DMS79 (cell line): ENCODE data around the gene FBXO27.
"Not testable (repeated sequence)": the region's sequence is repeated elsewhere in the genome, so short reads cannot be mapped to it uniquely, and the experiment has no call there.

ENCODE experiments used
- DNase-seq: peaks from one replicate; lab custom pipeline; 2025; lab: John Stamatoyannopoulos, UW

The FBXO27 gene, protein sequence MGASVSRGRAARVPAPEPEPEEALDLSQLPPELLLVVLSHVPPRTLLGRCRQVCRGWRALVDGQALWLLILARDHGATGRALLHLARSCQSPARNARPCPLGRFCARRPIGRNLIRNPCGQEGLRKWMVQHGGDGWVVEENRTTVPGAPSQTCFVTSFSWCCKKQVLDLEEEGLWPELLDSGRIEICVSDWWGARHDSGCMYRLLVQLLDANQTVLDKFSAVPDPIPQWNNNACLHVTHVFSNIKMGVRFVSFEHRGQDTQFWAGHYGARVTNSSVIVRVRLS

DNA sequence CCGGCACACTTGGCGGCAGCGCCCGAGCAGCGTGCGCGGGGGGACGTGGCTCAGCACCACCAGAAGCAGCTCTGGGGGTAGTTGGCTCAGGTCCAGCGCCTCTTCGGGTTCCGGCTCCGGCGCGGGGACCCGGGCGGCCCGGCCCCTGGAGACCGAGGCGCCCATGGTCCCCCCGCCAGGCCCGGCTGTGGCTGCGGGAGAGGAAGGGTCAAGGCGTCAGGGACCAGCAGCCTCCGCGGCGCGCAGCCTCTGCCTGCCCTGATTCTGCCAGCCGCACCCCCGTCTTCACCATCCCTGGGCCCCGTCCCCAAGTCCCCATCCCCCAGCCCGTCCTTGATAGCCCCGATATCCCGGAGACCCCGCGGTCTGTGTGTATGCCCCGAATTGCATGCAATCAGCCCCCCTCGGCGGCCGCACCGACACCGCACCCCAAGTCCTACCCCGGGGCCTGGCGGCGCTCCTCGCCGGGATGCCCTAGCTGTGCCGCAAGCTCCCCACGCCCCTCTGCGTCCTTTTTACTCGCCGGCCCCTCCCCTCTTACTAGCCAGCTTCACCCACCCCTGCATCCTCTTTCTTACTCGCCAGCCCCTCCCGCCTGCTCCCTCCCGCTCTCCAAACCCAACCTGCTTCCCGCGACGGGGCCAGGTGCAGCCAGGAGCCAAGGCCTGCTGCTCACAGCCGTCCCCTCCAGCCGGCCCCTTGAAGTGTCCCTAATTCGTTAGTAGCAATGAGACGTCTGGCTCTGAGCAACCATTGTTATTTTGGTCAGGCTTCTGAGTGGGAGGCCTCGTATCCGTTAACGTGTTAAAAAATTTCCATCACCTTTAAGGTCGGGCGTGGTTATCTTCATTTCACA is at the start of gene FBXO27:
Gene FBXO27 (minus strand): TSS at position 487 of the 856 bp plus-strand sequence. CDS start 322 bp downstream, at position 165.
- peak; percentile 65 for DNase-seq

DNA sequence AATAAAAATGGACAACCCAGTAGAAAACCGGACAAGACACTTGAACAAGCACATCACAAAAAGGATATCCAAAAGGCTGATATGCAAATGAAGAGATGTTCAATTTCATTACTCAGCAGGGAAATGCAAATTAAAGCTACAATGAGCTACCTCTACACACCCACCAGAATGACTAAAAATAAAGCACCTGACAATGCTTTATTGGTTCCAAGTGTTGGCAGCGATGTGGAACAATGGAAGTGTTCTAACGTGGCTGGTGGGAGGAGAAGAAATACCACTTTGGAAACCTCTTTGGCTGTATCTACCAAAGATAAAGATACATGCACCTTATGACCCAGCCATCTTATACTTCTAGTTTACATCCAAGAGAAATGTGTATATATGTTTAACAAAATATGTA is 48.1 kb upstream of the FBXO27 start:
- no peak for DNase-seq

DNA sequence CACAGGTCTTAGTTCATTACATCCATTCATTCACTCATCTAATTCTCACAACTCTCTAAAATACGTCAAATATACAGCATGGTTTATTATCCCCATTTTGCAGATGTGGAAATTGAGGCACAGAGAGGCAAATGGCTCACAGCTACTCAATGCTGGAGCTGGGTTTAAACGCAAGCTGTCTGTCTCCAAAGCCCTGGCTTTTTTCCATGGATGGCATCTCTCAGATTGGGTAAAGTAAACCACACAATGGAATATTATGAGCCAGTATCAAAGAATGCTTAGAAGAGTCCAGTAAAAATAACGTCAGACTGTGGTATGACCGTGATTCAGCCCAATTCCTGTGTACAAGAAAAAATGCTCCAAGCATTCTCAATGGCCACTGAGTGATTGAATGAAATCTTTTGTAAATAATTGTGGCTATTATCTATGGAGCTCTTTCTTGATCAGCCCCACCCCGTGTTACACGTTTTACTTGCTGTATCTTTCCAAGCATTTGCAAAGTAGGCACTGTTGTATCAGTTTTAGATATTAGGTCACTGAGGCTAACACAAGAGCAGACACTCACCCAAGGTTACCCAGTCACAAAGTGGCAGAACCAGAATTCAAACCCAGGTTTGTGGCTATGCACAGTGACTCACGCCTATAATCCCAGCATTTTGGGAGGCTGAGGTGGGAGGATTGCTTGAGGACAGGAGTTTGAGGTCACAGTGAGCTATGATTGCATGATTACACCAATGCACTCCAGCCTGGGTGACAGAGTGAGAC is 46.3 kb upstream of the FBXO27 start:
- DNase-seq: no peak

DNA sequence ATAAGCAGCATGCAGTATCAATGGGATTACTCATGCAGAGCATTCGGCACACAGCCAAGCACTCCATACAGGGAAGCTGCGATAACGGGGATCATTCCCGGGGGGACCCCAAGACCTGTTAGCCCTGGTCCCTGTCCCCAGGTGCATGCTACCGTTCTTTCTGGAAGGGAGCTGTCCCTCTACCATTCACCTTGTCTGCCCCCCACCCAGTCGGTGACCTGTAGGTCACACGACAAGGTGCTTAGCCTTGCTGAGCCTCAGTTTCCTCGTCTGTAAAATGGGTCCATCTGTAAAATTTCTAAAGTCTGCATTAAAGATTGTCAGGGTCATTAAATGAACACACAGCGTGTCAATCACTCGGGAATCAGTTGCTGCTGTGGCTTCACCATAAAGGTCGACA is 45.0 kb upstream of the FBXO27 start:
- DNase-seq: no peak

DNA sequence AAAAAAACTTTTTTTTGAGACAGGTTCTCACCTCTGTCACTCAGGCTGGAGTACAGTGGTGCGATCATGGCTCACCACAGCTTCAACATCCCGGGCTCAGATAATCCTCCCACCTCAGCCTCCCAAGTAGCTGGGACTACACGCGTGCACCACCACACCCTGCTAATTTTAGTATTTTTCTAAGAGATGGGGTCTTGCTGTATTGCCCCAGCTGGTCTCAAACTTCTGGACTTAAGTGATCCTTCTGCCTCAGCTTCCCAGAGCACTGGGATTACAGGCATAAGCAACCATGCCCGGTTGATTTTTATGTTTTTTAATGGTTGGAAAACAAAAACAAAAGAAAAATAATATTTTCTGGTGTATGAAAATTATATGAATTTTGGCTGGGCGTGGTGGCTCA is 42.6 kb upstream of the FBXO27 start:
- no peak for DNase-seq

DNA sequence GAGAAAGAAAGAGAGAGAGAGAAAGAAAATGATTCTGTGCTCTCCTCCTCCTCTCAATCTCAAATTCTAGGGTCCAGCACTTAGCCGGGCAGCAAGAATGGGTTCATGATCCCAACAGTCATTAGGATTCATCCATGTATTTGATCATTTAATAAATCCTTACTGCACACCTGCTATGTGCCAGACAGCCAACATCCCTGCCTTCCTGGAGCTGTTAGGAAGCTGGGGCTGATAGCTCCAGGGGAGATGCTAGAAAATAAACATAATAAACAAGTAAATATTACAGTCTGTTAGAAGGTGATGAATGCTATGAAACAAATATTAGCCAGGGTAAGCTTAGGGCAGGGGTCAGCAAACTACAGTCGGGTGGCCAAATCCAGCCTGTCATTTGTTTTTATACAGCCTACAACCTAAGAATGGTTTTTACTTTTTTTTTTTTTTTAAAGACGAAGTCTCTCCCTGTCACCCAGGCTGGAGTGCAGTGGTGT is 41.9 kb upstream of the FBXO27 start:
- no peak for DNase-seq

DNA sequence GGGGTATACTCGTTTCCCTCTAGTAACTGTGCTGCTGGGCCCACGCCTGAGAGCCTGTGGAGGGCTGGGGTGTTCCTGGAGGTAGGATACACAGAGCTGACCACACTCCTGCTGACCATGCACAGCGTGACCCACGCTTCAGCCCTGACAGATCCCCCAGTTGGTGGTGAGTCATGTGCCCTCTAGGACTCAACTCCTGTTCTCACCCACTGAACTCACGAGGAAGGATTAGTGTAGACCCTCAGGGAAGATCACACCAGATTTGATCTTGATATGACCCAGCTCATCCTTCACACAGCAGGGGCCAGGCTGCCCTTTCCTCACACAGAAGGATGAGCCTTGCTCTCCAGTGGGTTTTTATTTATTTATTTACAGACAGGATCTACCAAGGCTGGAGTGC is 38.5 kb upstream of the FBXO27 start:
- DNase-seq: no peak

DNA sequence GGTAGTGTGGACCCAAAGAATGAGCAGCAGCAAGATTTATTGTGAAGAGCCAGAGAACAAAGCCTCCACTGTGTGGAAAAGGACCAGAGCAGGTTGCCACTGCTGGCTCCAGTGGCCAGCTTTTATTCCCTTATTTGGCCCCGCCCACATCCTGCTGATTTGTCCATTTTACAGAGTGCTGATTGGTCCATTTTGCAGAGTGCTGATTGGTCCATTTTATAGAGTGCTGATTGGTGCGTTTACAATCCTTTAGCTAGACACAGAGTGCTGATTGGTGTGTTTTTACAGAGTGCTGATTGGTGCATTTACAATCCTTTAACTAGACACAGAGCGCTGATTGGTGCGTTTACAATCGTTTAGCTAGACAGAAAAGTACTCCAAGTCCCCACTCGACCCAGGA is 35.9 kb upstream of the FBXO27 start:
- DNase-seq: not testable (repeated sequence)

DNA sequence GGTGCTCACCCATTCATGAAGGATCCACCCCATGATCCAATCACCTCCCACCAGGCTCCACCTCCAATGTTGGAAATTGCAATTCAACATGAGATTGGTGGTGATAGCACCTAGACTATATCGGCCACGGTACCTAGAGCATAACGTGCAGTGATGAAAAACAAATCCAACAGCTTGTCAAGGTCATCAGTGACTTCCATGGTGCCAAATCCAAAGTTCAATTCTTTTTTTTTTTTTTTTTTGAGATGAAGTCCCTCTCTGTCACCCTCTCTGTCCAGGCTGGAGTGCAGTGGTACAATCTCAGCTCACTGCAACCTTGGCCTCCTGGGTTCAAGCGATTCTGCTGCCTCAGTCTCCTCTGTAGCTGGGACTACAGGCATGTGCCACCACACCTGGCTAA is 34.8 kb upstream of the FBXO27 start:
- DNase-seq: no peak

DNA sequence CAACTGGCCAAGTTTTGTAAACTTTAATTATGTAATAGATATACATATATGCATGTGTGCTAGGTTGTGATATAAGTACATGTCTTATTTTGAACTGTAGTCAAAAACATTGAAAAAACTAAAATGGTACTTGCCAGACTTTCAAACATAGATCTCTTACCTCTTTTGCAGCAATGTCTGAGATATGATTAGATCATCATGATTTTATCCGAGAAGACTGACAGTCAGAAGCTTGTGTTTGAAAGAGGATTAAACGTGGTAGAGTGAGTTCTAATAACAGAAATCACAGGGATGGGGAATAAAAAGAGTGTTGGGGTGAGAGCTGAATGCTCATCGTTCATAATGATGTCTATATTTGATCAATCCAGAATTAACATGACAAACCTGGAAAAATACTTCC is 33.6 kb upstream of the FBXO27 start:
- no peak for DNase-seq

DNA sequence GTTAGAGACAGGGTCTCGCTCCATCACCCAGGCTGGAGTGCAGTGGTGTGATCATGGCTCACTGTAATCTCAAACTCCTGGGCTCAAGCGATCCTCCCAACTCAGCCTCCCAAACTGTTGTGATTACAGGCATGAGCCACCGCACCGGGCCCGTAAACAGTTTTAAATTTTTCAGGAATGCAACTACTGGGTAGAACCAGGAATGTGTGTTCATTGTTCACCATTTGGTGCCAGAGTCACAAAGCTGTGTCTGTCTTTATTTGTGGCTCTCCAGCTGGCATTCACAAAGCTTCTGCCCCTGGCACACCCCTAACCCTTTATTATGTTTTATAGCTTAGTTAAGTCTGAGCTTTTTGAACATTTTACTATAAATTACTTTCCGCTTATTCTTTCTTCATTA is 32.1 kb upstream of the FBXO27 start:
- DNase-seq: no peak

DNA sequence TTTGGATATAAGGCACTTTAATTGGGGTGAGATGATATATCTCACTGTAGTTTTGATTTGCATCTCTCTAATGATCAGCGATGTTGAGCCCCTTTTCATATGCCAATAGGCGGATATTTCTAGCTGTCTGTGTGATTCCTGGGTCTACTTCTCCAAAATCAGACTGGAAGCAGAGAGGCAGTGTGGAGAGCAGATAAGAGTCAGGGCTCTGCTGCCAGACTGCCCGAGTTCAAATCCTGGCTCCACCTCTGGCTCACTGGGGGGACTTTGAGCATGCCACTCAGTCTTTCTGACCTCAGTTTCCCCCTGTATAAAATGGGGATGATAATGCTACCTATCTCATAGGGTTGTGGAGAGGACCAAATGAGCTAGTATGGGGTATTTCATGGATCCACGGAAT is 27.8 kb upstream of the FBXO27 start:
- no peak for DNase-seq

DNA sequence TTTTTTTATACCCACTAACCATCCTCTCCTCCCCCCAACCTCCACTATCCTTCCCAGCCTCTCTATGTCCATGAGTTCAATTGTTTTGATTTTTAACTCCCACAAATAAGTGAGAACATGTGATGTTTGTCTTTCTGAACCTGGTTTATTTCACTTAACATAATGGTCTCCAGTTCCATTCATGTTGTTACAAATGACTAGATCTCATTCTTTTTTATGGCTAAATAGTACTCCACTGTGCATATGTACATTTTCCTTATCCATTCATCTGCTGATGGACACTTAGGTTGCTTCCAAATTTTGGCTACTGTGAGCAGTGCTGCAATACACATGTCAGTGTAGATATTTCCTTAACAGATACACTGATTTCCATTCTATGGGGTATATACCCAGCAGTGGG is 27.0 kb upstream of the FBXO27 start:
- DNase-seq: no peak

DNA sequence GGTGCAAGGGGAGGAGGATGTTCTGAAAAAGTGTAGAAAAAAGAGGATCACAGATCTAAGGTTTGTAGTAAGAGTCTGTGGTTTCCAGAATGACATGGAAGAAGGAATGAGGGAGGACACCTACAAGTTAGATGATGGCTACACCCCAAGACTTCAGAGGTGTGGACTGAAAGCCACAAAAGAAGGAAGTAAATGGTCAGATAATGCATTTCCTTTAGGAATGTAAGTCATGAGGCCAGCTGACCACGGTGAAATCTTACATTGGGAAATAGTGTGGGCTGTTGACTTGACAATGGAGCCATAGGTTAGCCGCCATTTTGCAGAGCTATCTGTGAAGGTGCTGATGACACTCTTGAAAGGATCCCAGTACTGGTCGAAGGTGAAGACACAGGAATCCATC is 25.3 kb upstream of the FBXO27 start:
- DNase-seq: no peak

DNA sequence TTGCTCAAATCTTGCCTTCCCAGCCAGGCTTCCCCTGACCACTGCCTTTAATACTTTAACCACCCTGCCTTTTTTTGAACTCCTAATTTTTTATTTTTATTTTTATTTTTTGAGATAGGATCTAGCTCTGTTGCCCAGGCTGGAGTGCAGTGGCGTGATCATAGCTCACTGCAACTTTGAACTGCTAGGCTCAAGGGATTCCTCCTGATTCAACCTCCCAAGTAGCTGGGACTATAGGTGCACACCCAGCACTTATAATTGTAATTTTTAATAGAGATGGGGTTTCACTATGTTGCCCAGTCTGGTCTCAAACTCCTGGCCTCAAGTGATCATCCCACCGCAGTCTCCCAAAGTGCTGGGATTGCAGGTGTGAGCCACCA is 21.7 kb upstream of the FBXO27 start:
- no peak for DNase-seq

DNA sequence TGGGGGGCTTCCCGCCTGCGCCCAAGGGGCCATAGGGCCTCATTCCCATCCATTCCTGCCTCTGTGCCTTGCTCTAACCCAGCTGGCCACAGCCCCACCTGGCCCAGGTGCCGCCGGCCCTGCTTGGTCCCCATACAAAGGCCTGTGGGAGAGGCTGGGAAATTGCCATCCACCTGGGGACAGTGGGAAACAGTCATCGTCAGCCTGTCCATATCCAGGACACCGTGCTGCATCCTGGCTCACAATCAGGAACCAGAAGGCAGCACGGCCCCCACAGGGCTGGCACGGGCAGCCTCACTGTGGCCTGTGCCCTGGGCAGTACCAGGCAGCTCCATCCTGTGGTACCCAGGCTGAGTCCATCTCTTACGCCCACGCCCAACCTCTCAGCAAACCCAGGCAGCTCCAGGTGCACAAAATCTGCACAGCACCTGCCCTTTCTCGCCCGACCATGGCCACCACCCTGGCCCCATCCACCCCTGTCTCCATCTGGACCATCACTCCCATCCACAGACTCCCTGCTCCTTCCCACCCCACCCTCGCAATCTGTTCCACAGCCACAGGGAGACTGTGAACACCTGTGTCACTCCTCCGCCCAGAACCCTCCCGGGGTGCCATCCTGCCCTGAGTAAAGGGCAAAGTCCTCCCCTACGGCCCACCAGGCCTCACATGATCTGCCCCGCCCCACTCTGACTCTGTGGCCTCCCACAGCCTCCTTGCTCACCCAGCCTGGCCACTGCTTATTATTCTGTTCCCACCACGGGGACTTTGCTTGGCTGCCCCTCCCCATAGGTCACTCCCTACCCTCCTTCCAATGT is 21.1 kb upstream of the FBXO27 start:
- DNase-seq: no peak

DNA sequence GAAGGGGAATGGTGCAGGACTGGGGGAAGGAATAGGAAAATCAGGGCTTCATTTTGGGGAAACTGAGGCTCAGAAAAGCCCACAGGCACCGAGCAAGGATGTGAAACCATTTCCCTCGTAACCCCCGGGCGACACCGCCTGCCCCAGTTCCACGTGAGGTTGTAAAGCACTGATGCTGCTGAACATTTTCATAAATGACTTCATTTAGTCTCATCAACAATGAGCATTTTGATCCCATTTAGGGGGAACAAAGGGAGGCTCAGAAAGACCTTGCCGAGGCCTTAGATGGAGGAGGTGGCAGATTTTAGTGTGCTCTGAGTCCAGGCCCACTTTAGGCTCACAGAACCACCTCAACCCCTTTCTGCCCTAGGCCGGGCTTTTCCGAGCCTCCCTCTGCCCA is 20.5 kb upstream of the FBXO27 start:
- DNase-seq: no peak

DNA sequence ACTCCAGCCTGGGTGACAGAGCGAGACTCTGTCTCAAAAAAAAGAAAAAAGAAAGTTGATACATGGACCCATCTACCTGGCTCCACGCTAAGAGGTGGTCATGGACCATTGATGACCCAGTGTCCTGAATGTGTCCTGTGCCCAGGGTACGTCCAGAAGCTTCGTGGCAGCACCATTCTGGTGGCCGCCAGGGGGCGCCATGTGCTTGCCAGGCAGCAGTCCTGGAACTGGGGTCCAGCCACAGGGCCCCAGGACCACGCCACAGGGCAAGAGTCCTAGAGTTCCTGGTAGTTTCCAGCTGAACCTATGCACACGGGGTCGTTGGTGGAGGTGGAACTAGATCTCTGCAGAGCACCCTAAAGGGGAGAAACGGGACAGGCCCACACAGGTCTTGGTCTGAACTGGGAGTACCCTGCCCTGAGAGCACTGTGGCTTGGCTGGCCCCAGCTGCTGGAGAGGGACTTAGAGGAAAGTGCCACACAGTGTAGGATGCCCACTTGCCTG is 19.9 kb upstream of the FBXO27 start:
- no peak for DNase-seq

DNA sequence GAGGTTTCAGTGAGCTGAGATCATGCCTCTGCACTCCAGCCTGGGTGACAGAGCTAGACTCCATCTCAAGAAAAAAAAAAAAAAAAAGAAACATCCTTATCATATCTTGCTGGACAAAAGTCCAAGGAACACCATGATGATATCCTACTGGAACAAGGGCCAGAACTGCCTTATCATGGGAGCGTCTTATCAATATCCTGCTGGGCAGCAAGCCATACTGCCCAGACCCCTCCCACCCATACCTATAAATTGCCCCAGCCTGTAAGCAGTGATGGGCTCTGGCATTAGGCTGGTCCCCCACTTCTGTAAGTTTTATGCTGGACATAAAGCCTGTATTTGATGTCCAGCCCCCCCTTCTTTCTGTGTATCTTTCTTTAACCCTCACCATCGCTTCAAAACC is 14.7 kb upstream of the FBXO27 start:
- no peak for DNase-seq

DNA sequence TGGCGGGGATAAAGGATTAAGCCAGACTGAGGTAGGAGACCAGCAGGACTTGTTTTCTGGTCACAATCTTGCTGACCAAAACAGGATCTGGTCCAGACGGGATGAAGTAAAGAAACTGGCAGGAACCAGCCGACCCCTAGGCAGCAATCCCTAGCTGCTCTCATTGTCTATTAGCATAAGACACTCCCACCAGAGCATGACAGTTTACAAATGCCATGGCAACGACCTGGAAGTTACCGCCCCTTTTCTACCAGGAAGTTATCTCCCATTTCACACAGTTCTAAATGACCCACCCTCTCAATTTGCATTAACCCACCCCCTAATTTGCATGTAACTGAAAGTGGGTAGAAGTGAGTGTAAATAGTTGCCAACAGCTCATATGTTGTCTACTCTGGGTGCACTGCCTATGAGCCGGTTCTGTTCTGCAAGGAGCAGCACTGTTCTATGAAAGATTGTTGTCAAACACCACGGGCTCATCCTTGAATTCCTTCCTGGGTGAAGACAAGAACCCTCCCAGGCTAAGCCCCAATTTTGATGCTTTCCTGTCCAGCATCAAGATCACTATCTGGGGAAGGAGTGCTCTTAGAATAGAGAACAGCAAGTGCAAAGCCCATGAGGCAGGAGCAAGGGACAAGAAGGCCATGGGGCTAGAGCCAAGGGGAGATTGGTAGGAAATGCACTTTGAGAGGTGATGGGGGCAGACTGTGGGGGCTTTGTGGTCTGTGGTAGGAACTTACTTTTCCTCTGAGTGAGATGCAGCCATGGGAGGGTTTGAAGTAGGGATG is 13.9 kb upstream of the FBXO27 start:
- no peak for DNase-seq

DNA sequence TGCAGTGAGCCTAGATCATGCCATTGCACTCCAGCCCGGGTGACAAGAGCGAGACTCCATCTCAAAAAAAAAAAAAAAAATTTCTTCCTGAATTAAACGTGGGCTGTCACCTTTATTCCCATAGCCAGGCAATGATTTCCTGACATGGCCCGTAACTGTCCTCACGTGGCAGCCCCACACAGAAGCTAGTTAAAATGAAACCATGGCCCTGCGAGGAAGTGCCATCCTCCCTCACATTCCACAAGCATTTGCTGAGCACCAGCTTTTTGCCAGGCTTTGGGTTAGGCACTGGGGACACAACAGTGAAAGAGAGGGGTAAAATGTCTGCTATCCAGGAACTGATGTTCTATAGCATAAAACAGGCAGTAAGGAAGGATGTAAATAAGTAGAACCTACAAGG is 13.2 kb upstream of the FBXO27 start:
- no peak for DNase-seq
